ENCODE data around the gene MCEMP1. TPM values are rescaled to one million over a fixed set of nuclear protein-coding genes. Genes with fewer than 3 reads are reported as not detected.

Gene MCEMP1
- total RNA-seq, 1 donor from 2014 or later, result not detected

DNA sequence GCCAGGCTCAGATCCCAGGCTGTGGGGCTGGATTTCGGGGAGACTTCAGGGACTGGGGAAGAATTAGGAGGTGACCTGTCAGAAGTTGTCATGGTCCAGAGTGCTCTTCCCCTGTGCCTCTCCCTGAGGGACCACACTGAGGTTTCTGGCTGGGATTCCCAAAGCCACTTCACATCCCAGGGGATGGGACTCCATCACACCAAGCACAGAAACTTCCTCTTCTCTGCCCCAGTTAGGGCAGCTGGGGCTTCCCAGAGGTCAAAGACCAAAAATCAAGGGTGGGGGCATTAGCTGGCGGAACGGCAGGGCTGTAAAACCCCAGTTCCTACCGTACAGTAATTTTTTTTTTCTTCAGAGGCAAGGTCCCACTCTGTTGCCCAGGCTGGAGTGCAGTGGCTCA, 17.6 kb downstream of the MCEMP1 start:
- Mint-ChIP-seq H3K27me3 (no peaks in the 10 kb centered on the region), H3K9me3 (no peaks in the 10 kb centered on the region), H3K4me3 (peak overlapping the region; percentile 60), H3K4me1 (peaks cover 60% of the 10 kb centered on the region), H3K27ac (peak overlapping the region; percentile 86), H3K36me3 (ENCODE audit: low read depth) (peaks cover 36% of the 10 kb centered on the region)
- TF ChIP-seq, protein P1, sequence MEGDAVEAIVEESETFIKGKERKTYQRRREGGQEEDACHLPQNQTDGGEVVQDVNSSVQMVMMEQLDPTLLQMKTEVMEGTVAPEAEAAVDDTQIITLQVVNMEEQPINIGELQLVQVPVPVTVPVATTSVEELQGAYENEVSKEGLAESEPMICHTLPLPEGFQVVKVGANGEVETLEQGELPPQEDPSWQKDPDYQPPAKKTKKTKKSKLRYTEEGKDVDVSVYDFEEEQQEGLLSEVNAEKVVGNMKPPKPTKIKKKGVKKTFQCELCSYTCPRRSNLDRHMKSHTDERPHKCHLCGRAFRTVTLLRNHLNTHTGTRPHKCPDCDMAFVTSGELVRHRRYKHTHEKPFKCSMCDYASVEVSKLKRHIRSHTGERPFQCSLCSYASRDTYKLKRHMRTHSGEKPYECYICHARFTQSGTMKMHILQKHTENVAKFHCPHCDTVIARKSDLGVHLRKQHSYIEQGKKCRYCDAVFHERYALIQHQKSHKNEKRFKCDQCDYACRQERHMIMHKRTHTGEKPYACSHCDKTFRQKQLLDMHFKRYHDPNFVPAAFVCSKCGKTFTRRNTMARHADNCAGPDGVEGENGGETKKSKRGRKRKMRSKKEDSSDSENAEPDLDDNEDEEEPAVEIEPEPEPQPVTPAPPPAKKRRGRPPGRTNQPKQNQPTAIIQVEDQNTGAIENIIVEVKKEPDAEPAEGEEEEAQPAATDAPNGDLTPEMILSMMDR (IDR thresholded peaks at IDR 0.05), result no peak
- CTCF ChIA-PET, result interaction anchor here (0.8 to 1.6 kb wide), 2 partner anchors 11 to 57 kb away, joined by 3 to 4 read pairs; no protein-coding TSS in a partner anchor
- intact Hi-C loops (cut with micrococcal nuclease), result loop anchor here (1.0 kb wide), 2 partner anchors 8 to 13 kb away; partner anchors contain the start of gene FCER2
- POLR2A ChIA-PET, result interaction anchor here (0.6 to 4.1 kb wide), 9 partner anchors 9 to 503 kb away, joined by 3 to 25 read pairs (median 6); partner anchors contain the start of gene TRAPPC5
- ATAC-seq (ENCODE audit: low read depth), result peak; percentile 81
- DNase-seq, result peak; percentile 62

DNA sequence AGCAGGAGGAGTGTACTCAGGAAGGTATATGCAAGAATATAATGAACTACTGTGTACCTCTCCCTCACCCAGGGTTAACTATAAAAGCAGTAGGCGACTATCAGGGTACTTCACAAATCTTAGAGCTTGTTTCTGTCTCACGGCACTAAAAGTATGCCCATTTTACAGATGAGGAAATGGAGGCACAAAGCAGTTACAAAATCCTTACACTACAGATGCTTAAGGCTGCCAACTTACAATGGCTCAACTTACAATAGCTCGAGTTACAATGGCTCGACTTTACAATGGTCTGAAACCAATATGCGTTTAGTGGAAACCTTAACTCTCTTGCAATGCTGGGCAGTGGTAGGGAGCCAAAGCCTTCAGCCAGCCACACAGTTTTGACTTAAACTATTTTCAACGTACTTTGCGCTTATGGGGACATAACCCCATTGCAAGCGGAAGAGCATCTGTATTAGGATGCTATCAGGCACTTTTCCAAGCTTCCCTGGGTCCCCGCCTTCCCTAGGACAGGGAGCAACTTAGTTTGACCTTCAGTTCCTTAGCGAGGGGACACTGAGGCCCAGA, 20.9 kb downstream of the MCEMP1 start:
- DNase-seq (no peak), ATAC-seq (ENCODE audit: low read depth) (no peak)
- Mint-ChIP-seq H3K27me3 (no peaks in the 10 kb centered on the region), H3K9me3 (no peaks in the 10 kb centered on the region), H3K4me1 (peaks cover 90% of the 10 kb centered on the region), H3K36me3 (ENCODE audit: low read depth) (peaks cover 36% of the 10 kb centered on the region), H3K27ac (peak overlapping the region; percentile 97), H3K4me3 (peak overlapping the region; percentile 84)
- TF ChIP-seq, protein P1 (IDR thresholded peaks at IDR 0.05), result no peak
- POLR2A ChIA-PET, result interaction anchor here (0.6 to 4.0 kb wide), 12 partner anchors 11 to 222 kb away, joined by 3 to 23 read pairs (median 4); partner anchors contain the start of genes SNAPC2 and TRAPPC5
- CTCF ChIA-PET, result interaction anchor here (5.9 kb wide), 1 partner anchor 17 kb away, joined by 48 read pairs; the partner anchor contains the start of gene TRAPPC5
- intact Hi-C loops (cut with micrococcal nuclease), result no loop called here

DNA sequence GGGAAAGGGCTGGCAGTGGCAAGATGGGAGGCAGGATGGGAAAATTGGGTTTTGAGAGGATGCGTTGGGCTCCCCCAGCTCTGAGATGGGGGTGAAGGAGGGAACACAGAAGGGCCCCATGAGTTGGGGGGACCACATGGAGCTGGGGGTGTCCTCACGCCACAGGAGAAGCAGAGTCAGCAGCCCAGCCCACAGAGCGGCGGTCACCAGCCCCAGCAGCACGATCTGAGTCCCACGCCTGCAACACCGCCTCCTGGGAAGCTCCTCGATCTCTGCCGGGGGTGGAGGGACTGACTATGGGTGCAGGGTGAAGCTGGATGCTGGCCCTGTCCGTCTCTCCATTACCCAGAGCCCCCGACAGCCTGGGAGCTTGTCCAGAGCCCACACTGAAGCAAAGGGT, 21.7 kb downstream of the MCEMP1 start:
- Mint-ChIP-seq H3K9me3 (no peaks in the 10 kb centered on the region), H3K4me3 (peak overlapping the region; percentile 84), H3K27ac (peak overlapping the region; percentile 97), H3K4me1 (peaks cover 97% of the 10 kb centered on the region), H3K27me3 (no peaks in the 10 kb centered on the region), H3K36me3 (ENCODE audit: low read depth) (peaks cover 36% of the 10 kb centered on the region)
- ChIA-PET CTCF (interaction anchor here (1.2 to 5.9 kb wide), 3 partner anchors 18 to 102 kb away, joined by 3 to 48 read pairs (median 3); partner anchors contain the start of gene TRAPPC5), POLR2A (interaction anchor here (0.6 to 4.0 kb wide), 16 partner anchors 9 to 221 kb away, joined by 3 to 23 read pairs (median 4); partner anchors contain the start of genes SNAPC2 and TRAPPC5)
- TF ChIP-seq, protein P1 (IDR thresholded peaks at IDR 0.05), result no peak
- intact Hi-C loops (cut with micrococcal nuclease), result no loop called here
- DNase-seq, result no peak
- no peak for ATAC-seq (ENCODE audit: low read depth)

DNA sequence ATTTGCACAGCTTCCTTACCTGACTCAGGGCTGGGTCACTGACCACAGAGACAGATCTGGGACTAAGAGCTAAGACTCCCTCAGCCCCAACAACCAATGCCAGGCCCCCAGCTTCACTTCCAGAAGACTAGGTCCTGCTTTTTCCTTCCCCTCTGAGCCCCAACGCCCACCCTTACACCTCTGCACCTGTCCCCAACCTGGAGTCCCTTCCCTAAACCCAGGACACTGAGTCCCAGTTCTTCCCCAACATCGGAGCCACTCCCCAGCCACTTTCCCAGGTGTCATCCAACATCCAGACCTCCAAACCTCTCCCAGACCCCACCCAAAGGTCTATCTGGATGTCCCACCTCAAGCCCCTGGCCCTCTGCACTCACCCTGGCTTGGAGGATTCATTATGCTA, 22.1 kb downstream of the MCEMP1 start:
- DNase-seq, result no peak
- no peaks in the 10 kb centered on the region for H3K9me3 Mint-ChIP-seq
- peak overlapping the region; percentile 97 for H3K27ac Mint-ChIP-seq
- intact Hi-C loops (cut with micrococcal nuclease), result no loop called here
- POLR2A ChIA-PET, result interaction anchor here (0.7 to 4.0 kb wide), 12 partner anchors 10 to 495 kb away, joined by 3 to 23 read pairs (median 4); partner anchors contain the start of genes SNAPC2 and TRAPPC5
- H3K36me3 Mint-ChIP-seq (ENCODE audit: low read depth), result peaks cover 36% of the 10 kb centered on the region
- H3K27me3 Mint-ChIP-seq, result no peaks in the 10 kb centered on the region
- no peak for ATAC-seq (ENCODE audit: low read depth)
- CTCF ChIA-PET, result interaction anchor here (1.2 to 5.9 kb wide), 3 partner anchors 18 to 101 kb away, joined by 3 to 48 read pairs (median 3); partner anchors contain the start of gene TRAPPC5
- H3K4me1 Mint-ChIP-seq, result peaks cover 99% of the 10 kb centered on the region
- H3K4me3 Mint-ChIP-seq, result peak overlapping the region; percentile 84
- TF ChIP-seq, protein P1 (IDR thresholded peaks at IDR 0.05), result no peak
